Spinal cord (tissue), 10 donors: ENCODE data around the gene COL23A1. TPM values are rescaled to one million over a fixed set of nuclear protein-coding genes. Genes with fewer than 3 reads are reported as not detected.
"Not testable (repeated sequence)": the region's sequence is repeated elsewhere in the genome, so short reads cannot be mapped to it uniquely, and the experiment has no call there.

ENCODE experiments used
- DNase-seq, 6 donors: peaks; one replicate each; pipeline versions ENCODE4 v3.0.0 to v3.0.0-alpha.2; 2013 to 2015; ENCODE audit warnings: low spot score in 6 of 6, low read depth in 4 of 6
- H3K27ac ChIP-seq: one replicate; pipeline ENCODE4 v1.5.1; 2013; ENCODE audit warnings: low read depth, low read length, control low read depth
- H3K27me3 ChIP-seq: one replicate; pipeline ENCODE4 v1.6.1; 2013; ENCODE audit warnings: low read length; ENCODE audit not compliant: control insufficient read depth, insufficient read depth
- H3K36me3 ChIP-seq: one replicate; pipeline ENCODE4 v1.6.1; 2013; ENCODE audit warnings: low read length; ENCODE audit not compliant: control insufficient read depth, insufficient read depth
- H3K4me1 ChIP-seq: one replicate; pipeline ENCODE4 v1.6.1; 2013; ENCODE audit warnings: low read length; ENCODE audit not compliant: control insufficient read depth, insufficient read depth
- H3K4me3 ChIP-seq: one replicate; pipeline ENCODE4 v1.5.1; 2013; ENCODE audit warnings: low read depth, low read length, control low read depth
- H3K9me3 ChIP-seq: one replicate; pipeline ENCODE4 v1.6.1; 2013; ENCODE audit warnings: low read length; ENCODE audit not compliant: control insufficient read depth, insufficient read depth
- WGBS: methylation state at CpG from one replicate; pipeline ENCODE4 v1.1.5; 2013; ENCODE audit warnings: missing lambda C conversion rate; ENCODE audit not compliant: insufficient coverage; 5-methylcytosine and 5-hydroxymethylcytosine counted together
- polyA plus RNA-seq, 2 donors: library from polyadenylated mRNA; unstranded; fragments of 120-200 nt; gene quantifications; one replicate each; pipeline ENCODE4 v1.2.1, GENCODE V29; 2013; ENCODE audit not compliant: insufficient read length in 2 of 2
- total RNA-seq, 2 donors: library from RNA; depleted of rRNA in 1 of 2; stranded (reverse); fragments of 120-200 nt in 1 of 2; fragments of >200 nt in 1 of 2; gene quantifications; one replicate each; pipeline versions ENCODE4 v1.2.3 to v1.2.4, GENCODE V29; 2013 to 2014
- donor health status: healthy.

COL23A1 gene
- total and polyA plus RNA-seq, 4 donors = 2.8 to 9.7 (median 8.0) TPM

DNA sequence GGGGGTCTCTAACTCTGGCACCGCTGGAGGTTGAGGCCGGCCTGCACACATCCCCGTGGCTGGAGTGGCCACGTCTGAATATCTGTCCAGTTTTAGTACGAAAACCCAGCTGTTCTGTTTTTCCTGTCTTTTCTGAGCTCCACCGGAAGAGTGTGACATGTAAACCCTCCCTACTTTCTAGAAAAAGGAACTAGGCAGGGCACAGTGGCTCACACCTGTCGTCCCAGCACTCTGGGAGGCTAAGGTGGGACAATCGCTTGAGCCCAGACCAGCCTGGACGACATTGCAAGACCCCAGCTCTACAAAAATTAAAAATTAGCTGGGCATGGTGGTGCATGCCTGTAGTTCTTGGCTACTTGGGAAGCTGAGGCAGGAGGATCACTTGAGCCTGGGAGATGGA is 349.4 kb downstream of the COL23A1 start:
- Histone ChIP-seq H3K36me3 (peaks cover 2% of the 10 kb centered on the region), H3K27me3 (no peaks in the 10 kb centered on the region), H3K4me3 (no peak overlapping the region), H3K9me3 (no peaks in the 10 kb centered on the region), H3K4me1 (peaks cover 46% of the 10 kb centered on the region), H3K27ac (no peak overlapping the region)
- DNase-seq = no peak
- 90% methylated on average over 8 of the region's 9 CpGs for WGBS

DNA sequence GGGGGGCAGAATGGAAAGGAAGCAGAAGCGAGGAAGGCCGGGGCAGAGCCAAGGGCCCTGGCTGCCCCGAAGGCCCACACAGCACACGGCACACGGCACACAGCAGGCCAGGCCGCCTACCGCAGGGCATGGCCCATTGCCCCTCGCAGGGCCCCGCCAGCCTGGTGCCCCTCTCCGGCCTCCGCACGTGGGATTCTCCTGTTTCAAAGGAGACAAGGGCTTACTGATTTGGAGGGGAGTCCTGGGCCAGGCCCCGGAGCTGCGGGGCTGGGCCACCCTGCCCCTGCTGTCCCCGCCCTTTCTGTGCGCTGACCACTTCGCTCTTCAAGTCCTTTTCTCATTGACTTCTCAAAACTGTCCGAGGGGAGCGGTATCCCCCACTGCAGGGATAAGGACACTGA is 349.9 kb downstream of the COL23A1 start:
- Histone ChIP-seq H3K4me3 (no peak overlapping the region), H3K4me1 (peaks cover 48% of the 10 kb centered on the region), H3K27me3 (no peaks in the 10 kb centered on the region), H3K27ac (no peak overlapping the region), H3K9me3 (no peaks in the 10 kb centered on the region), H3K36me3 (peaks cover 2% of the 10 kb centered on the region)
- no peak for DNase-seq
- WGBS = 83% methylated on average over 14 of the region's 19 CpGs

DNA sequence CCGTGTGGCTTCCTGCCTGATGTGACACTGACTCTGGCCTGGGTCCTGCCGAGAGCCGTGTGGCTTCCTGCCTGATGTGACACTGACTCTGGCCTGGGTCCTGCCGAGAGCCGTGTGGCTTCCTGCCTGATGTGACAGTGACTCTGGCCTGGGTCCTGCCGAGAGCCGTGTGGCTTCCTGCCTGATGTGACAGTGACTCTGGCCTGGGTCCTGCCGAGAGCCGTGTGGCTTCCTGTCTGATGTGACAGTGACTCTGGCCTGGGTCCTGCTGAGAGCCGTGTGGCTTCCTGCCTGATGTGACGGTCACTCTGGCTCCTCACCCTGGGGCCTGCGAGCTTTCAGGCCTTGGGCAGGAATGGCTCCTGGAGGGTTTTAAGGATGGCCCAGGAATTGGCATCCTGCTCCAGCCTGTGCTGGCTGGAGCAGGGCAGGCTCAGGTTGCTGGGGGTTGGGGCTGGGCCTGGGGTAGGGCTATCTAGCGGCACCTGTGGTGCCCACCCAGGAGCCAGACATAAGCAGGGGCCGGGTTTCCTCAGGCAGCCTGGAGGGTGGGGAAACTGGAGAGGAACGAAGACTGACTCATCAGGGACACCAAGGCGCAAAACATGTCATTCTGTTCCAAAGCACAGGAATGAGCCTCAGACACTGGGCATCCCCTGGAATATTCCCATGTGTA is 350.4 kb downstream of the COL23A1 start:
- H3K4me3 ChIP-seq, H3K9me3 ChIP-seq, H3K27me3 ChIP-seq, H3K27ac ChIP-seq, DNase-seq, H3K36me3 ChIP-seq: not testable (repeated sequence)
- H3K4me1 ChIP-seq = peaks cover 53% of the 10 kb centered on the region
- 44% methylated on average over 12 of the region's 16 CpGs for WGBS

DNA sequence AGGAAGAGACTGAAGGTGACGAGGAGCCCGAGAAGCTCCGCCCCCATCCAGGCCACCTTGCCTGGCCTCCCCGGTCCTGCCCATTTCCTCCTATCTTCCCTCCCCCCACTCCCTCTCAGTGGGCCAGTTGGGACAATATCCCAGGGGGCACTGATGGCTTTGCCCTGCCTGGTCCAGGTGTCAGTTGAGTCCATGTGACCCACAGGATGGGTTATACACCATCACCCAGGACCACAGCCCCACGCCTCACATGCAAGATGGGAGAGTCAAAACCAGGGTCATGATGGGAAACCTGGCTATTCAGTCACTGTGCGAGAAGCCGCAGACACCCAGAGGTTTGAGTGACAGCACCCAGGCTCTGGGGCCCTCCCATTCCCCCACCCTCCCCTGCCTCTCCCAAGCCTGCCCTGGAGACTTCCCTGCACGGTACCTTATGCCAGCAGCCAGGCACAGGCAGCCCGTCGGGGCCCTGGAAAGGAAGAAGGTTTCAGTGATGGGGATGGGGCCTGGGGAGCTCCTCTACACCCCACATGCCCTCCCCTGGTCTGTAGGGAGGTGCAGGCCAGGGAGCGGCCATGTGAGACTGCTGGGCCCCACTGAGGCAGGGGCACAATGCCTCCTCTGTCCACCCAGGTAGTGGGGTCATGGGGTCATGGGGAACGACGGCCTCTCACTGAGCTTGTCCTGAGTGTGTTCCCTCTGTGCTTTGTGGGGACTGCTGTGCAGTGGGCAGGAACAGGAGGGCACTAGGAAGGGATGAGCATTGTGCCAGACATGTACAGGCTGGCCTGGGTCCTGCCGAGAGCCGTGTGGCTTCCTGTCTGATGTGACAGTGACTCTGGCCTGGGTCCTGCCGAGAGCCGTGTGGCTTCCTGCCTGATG is 351.2 kb downstream of the COL23A1 start:
- WGBS = 49% methylated on average over 9 of the region's 17 CpGs
- Histone ChIP-seq H3K27me3 (no peaks in the 10 kb centered on the region), H3K27ac (no peak overlapping the region), H3K9me3 (no peaks in the 10 kb centered on the region), H3K36me3 (peaks cover 2% of the 10 kb centered on the region), H3K4me1 (peaks cover 54% of the 10 kb centered on the region), H3K4me3 (no peak overlapping the region)
- DNase-seq = no peak

DNA sequence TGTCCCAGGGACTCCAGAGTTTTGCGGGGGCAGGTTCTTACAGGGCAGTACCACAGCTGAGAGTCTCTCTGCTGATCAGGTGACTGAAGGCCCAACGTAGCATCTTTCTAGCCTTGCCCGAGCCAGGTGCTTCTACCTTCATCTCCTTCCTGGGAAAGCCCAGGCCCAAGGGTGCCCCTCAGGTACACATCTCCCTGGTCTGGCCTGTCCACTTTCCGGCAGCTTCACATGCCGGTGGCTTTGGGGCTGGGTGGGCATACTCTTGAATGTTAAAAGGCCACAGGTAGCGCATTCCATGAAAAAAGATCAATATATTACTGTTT is 351.9 kb downstream of the COL23A1 start:
- no peak overlapping the region for H3K27ac ChIP-seq
- 83% methylated on average over 2 of the region's 6 CpGs for WGBS
- H3K4me1 ChIP-seq = peaks cover 56% of the 10 kb centered on the region
- no peak overlapping the region for H3K4me3 ChIP-seq
- H3K9me3 ChIP-seq = no peaks in the 10 kb centered on the region
- DNase-seq = no peak
- H3K27me3 ChIP-seq = no peaks in the 10 kb centered on the region
- H3K36me3 ChIP-seq = peaks cover 2% of the 10 kb centered on the region

DNA sequence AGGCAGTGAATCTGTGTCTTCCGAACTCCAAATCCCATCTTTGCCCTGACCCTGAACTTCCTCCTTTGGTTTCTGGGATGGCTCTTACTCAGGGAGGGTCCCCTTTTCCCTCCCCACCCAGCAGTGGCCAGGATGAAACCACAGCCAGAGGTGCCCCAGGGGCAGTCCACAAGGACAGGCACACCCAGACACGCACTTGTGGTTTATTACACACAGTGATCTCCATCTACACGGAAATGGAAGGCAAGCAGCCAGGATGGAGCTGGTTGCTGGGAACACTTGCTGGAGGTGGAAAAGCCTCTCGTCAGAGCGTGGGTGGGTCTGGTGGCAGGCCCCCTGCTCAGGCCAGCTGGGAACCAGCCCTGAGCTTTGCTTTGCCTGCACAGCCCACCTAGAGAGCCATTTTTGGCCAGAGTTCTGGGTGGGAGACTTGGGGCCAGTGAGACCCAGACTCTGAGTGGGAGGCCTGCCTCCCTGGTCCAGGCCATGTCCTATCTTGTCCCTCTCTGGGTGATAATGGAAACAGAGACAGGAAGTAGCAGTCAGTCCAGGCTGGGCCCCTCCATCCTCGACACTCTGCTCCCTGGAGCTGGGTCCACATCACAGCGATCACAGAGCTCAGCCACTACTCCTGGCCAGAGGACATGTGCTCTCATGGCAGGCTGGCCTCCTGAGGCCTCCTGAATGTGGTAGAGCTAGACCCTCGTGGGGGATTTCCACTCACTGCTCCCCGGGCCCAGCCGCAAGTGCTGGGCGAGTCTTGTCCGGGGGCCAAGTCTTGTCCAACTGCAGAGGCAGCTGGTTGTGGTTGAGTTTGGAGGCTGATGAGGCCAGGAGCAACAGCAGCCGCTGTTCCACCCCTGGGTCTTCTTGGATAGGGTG is 352.5 kb downstream of the COL23A1 start:
- H3K27ac ChIP-seq = no peak overlapping the region
- no peaks in the 10 kb centered on the region for H3K27me3 ChIP-seq
- H3K36me3 ChIP-seq = peaks cover 2% of the 10 kb centered on the region
- peaks cover 60% of the 10 kb centered on the region for H3K4me1 ChIP-seq
- no peak for DNase-seq
- H3K4me3 ChIP-seq = no peak overlapping the region
- 81% methylated on average over 12 of the region's 13 CpGs for WGBS
- H3K9me3 ChIP-seq = no peaks in the 10 kb centered on the region

DNA sequence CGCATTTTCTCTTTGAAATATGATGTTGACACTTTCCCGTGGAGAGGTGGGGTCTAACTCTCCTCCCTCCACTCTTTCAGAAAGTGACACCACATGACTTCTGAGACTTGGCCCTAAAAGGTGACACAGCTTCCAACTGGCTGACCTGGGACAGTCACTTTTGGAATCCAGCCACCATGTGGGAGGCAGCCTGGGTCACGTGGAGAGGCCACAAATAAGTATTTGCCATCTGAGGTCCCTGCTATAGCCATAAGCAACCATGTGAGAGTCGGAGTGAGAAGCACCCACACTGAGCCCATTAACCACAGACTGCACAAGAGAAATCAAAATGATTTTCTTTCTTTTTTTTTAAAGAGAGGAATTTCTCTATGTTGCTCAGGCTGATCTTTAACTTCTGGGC is 353.5 kb downstream of the COL23A1 start:
- peaks cover 2% of the 10 kb centered on the region for H3K36me3 ChIP-seq
- H3K4me1 ChIP-seq = peaks cover 54% of the 10 kb centered on the region
- H3K4me3 ChIP-seq = no peak overlapping the region
- no peaks in the 10 kb centered on the region for H3K9me3 ChIP-seq
- 73% methylated on average over 4 of the region's 4 CpGs for WGBS
- H3K27me3 ChIP-seq = no peaks in the 10 kb centered on the region
- H3K27ac ChIP-seq = no peak overlapping the region
- DNase-seq = peak in 1 of 6 donors; percentile 43

DNA sequence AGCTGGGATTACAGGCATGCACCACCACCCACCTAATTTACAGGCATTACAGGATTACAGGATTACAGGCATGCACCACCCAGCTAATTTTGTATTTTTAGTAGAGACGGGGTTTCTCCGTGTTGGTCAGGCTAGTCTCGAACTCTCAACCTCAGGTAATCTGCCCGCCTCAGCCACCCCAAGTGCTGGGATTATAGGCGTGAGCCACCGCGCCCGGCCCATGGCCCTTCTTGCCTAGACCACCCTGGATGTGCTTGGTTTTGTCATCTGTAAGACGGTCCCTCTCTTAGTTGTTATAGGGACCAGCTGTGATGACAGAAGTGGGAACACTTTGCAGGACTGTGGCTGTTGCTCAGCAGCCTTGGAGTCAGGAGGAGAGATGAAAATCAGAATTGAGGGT is 354.1 kb downstream of the COL23A1 start:
- Histone ChIP-seq H3K4me3 (no peak overlapping the region), H3K4me1 (peaks cover 57% of the 10 kb centered on the region), H3K36me3 (peaks cover 2% of the 10 kb centered on the region), H3K27ac (no peak overlapping the region), H3K9me3 (no peaks in the 10 kb centered on the region), H3K27me3 (no peaks in the 10 kb centered on the region)
- 95% methylated on average over 9 of the region's 9 CpGs for WGBS
- no peak for DNase-seq

DNA sequence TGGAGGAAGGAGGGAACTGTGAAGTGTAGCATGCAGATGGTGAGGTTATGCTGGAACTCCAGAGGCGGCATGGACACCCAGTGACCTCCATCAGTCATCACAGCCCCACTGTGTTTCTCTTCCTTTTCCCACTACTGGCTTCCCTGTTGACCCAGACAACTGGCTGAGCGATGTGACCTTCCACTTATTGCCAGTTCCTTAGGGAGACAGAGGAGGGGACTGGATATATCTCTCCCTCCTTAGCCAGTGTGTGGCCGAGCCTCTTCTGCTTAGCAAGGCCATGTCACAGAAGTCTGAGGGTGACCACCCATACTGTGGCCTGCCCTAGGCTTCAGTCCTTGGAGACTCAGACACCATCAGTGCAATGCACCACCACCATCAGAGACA is 354.6 kb downstream of the COL23A1 start:
- Histone ChIP-seq H3K4me1 (peaks cover 60% of the 10 kb centered on the region), H3K27ac (no peak overlapping the region), H3K4me3 (no peak overlapping the region), H3K9me3 (no peaks in the 10 kb centered on the region), H3K27me3 (no peaks in the 10 kb centered on the region), H3K36me3 (peaks cover 2% of the 10 kb centered on the region)
- WGBS = 71% methylated on average over 2 of the region's 3 CpGs
- DNase-seq = no peak
